Type B pancreatic cell (in vitro differentiated cells): ENCODE measurements around the gene STKLD1. TPM values are rescaled to one million over a fixed set of nuclear protein-coding genes. Genes with fewer than 3 reads are reported as not detected.

Source experiments
- DNase-seq: peaks from one replicate; pipeline ENCODE4 v3.0.0; 2021; ENCODE audit warnings: mixed read lengths; ENCODE audit not compliant: unreplicated experiment; ENCODE audit errors: extremely low spot score
- H3K27ac Mint-ChIP-seq: 2 replicates; pipeline ENCODE4 v1.8.0; 2021; ENCODE audit warnings: mild to moderate bottlenecking, mixed read lengths
- H3K27me3 Mint-ChIP-seq: 2 replicates; pipeline ENCODE4 v1.8.0; 2021; ENCODE audit warnings: mixed read lengths
- H3K36me3 Mint-ChIP-seq: 2 replicates; pipeline ENCODE4 v1.8.0; 2021; ENCODE audit warnings: mixed read lengths
- H3K4me1 Mint-ChIP-seq: one replicate; pipeline ENCODE4 v1.8.0; 2021; ENCODE audit warnings: mixed read lengths; ENCODE audit not compliant: unreplicated experiment
- H3K4me3 Mint-ChIP-seq: 2 replicates; pipeline ENCODE4 v1.8.0; 2021; ENCODE audit warnings: mild to moderate bottlenecking, mixed read lengths
- H3K9me3 Mint-ChIP-seq: 2 replicates; pipeline ENCODE4 v1.8.0; 2021; ENCODE audit warnings: mixed read lengths
- CTCF ChIP-seq: fragments of 200-600 bp; sonication (generic); conservative IDR thresholded peaks from 2 replicates; pipeline ENCODE4 v1.5.0; 2021; ENCODE audit warnings: antibody characterized with exemption, mild to moderate bottlenecking
- total RNA-seq: library from RNA; stranded (reverse); gene quantifications from 2 replicates; pipeline ENCODE4 v1.2.1, GENCODE V29; 2021; ENCODE audit warnings: low replicate concordance

STKLD1 gene
- total RNA-seq, 1 donor from 2014 or later: 3.9 TPM

DNA sequence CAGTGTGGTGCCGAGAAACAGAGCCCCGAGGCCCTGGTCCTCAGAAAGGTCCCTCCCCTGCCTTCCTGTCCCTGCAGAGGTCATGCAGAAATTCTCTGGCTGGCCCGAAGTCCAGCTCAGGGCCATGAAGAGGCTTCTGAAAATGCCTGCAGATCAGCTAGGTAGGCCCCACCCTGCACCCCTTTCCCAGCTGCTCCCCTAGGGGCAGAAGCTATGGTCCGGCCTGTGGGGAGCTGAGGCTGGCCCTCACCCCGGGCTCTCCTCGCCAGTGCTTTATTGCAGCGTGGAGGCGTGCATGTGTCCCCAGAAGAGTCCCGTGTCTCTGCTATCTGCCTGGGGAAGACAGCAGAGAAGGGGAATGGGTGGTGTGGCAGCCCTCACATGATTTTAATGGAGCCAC, 21.7 kb downstream of the STKLD1 start:
- no peak for DNase-seq
- Mint-ChIP-seq H3K36me3 (no peaks in the 10 kb centered on the region), H3K9me3 (no peaks in the 10 kb centered on the region), H3K27ac (no peak overlapping the region), H3K27me3 (peaks cover 10% of the 10 kb centered on the region), H3K4me3 (no peak overlapping the region), H3K4me1 (no peaks in the 10 kb centered on the region)
- TF ChIP-seq CTCF: no peak

DNA sequence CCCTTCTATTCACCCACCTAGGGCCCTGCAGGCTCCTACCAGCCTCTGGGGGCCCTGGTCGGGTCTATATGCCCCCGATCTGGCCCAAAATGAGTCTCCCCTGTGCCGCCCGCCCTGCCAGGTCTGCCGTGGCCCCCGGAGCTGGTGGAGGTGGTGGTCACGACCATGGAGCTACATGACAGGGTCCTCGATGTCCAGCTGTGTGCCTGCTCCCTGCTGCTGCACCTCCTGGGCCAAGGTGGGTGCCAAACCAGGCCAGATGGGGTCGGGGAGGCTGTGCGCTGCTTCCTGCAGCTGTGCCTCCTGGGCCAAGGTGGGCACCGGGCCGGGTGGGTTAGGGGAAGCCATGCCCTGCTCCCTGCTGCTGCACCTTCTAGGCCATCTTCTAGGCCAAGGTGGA, 24.1 kb downstream of the STKLD1 start:
- no peaks in the 10 kb centered on the region for H3K36me3 Mint-ChIP-seq

DNA sequence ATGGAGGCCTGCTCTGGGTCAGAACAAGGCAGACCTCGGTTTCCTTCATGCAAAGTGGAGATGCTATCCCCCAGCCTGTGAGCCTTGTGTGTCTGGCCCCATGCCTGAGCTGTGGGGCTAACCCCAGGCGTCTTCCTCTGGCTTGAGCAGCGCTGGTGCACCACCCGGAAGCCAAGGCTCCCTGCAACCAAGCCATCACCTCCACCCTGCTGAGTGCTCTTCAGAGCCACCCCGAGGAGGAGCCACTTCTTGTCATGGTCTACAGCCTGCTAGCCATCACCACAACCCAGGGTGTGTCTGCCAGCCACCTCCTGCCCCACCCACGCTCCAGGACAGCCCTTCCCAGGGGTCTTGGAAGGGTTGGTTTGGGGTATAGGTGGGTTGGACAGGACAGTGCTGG, 25.4 kb downstream of the STKLD1 start:
- Mint-ChIP-seq H3K27ac (no peak overlapping the region), H3K36me3 (no peaks in the 10 kb centered on the region), H3K4me3 (no peak overlapping the region), H3K4me1 (peaks cover under 1% of the 10 kb centered on the region), H3K9me3 (no peaks in the 10 kb centered on the region), H3K27me3 (peaks cover 5% of the 10 kb centered on the region)
- no peak for TF ChIP-seq CTCF
- no peak for DNase-seq

More for the DNA sequence above, 24.1 kb downstream of the STKLD1 start:
- Mint-ChIP-seq H3K27me3 (peaks cover 10% of the 10 kb centered on the region), H3K27ac (no peak overlapping the region), H3K9me3 (no peaks in the 10 kb centered on the region), H3K4me3 (no peak overlapping the region), H3K4me1 (no peaks in the 10 kb centered on the region)
- no peak for DNase-seq
- no peak for TF ChIP-seq CTCF

DNA sequence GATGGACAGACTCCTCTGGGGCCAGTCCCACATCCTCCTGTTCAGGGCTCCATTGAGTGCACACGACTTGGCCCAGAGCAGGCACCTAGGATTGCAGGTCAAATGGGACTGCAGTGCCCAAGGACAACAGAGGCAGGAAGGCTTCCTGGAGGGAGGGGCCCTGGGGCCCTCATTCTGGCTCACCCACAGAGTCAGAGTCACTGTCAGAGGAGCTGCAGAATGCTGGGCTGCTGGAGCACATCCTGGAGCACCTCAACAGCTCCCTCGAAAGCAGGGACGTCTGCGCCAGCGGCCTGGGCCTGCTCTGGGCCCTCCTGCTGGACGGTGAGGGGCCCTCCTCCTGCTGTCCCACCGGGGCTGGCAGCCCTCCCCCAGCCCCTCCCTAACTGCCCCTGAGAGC, 26.5 kb downstream of the STKLD1 start:
- Mint-ChIP-seq H3K4me1 (peaks cover 5% of the 10 kb centered on the region), H3K4me3 (no peak overlapping the region), H3K27ac (no peak overlapping the region), H3K27me3 (no peaks in the 10 kb centered on the region), H3K9me3 (no peaks in the 10 kb centered on the region), H3K36me3 (peaks cover 5% of the 10 kb centered on the region)
- no peak for TF ChIP-seq CTCF
- no peak for DNase-seq

- H3K27ac Mint-ChIP-seq: peak overlapping the region; percentile 32
- peaks cover 5% of the 10 kb centered on the region for H3K36me3 Mint-ChIP-seq
- peak; percentile 61 for TF ChIP-seq CTCF
- no peak overlapping the region for H3K4me3 Mint-ChIP-seq
- no peak for DNase-seq
- H3K27me3 Mint-ChIP-seq: no peaks in the 10 kb centered on the region
- H3K9me3 Mint-ChIP-seq: no peaks in the 10 kb centered on the region
- peaks cover 5% of the 10 kb centered on the region for H3K4me1 Mint-ChIP-seq
These were observed 27.7 kb downstream of the STKLD1 start for GRCh38 chr9:133403766-133404453.
